ENCODE results near the gene CCDC187.

DNA sequence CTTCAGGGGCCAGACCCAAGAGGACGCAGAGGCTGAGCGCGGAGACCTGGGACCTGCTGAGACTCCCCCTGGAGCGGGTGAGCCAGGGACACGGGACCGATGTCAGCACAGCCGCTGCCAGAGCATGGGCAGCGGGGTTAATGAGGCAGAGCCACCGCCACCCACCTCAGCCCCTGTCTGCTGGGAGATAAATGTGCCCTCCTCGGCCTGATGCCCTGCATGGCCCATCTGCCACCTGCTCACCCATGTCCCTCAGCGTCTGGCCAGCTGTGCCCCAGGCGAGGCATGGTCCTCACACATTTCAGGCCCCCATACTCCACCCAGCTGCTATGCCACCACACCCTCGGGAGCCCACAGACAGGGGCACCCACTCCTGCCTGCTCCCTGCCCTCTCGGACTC lies 44.8 kb upstream of the CCDC187 start:
- TF ChIP-seq POLR2AphosphoS5 (IDR thresholded peaks at IDR 0.05) = no peak
- no peak for TF ChIP-seq EP300 (IDR thresholded peaks at IDR 0.05)
- TF ChIP-seq, protein P1, sequence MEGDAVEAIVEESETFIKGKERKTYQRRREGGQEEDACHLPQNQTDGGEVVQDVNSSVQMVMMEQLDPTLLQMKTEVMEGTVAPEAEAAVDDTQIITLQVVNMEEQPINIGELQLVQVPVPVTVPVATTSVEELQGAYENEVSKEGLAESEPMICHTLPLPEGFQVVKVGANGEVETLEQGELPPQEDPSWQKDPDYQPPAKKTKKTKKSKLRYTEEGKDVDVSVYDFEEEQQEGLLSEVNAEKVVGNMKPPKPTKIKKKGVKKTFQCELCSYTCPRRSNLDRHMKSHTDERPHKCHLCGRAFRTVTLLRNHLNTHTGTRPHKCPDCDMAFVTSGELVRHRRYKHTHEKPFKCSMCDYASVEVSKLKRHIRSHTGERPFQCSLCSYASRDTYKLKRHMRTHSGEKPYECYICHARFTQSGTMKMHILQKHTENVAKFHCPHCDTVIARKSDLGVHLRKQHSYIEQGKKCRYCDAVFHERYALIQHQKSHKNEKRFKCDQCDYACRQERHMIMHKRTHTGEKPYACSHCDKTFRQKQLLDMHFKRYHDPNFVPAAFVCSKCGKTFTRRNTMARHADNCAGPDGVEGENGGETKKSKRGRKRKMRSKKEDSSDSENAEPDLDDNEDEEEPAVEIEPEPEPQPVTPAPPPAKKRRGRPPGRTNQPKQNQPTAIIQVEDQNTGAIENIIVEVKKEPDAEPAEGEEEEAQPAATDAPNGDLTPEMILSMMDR (IDR thresholded peaks at IDR 0.05) = no peak
- TF ChIP-seq POLR2A (IDR thresholded peaks at IDR 0.05) = no peak
